NK-92 (cell line): ENCODE results near the gene KLB.
"Not testable (repeated sequence)": the region's sequence is repeated elsewhere in the genome, so short reads cannot be mapped to it uniquely, and the experiment has no call there.

Source experiments
- DNase-seq: peaks from one replicate; lab custom pipeline; 2025; ENCODE audit not compliant: unreplicated experiment; lab: John Stamatoyannopoulos, UW

The KLB gene

DNA sequence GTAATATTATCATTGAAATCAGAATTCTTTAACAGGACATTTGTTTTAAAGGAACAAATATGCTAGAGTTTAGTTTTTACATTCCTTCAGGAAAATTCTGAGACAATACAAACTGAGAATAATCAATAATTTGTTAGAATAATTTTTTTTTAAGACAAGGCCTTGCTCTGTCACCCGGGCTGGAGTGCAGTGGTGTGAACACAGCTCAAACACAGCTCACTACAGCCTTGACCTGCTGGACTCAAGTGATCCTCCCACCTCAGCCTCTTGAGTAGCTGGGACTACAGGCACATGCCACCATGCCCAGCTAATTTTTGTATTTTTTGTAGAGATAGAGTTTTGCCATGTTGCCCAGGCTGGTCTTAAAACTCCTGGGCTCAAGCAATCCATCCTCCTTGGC lies 18.6 kb downstream of the KLB start:
- not testable (repeated sequence) for DNase-seq

DNA sequence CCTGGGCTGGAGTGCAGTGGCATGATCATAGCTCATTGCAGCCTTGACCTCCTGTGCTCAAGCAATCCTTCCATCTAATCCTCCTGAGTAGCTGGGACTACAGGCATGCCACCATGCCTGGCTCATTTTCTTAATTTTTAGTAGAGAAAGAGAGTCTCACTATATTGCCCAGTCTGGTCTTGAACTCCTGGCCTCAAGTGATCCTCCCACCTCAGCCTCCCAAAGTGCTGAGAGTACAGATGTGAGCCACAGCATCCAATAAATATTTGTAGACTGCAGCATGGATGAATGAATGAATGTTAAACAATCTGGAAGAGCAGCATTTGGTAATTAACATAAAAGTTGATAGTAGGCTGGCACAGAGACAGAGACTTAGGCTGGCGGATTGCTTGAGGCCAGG lies 20.0 kb downstream of the KLB start:
- no peak for DNase-seq

DNA sequence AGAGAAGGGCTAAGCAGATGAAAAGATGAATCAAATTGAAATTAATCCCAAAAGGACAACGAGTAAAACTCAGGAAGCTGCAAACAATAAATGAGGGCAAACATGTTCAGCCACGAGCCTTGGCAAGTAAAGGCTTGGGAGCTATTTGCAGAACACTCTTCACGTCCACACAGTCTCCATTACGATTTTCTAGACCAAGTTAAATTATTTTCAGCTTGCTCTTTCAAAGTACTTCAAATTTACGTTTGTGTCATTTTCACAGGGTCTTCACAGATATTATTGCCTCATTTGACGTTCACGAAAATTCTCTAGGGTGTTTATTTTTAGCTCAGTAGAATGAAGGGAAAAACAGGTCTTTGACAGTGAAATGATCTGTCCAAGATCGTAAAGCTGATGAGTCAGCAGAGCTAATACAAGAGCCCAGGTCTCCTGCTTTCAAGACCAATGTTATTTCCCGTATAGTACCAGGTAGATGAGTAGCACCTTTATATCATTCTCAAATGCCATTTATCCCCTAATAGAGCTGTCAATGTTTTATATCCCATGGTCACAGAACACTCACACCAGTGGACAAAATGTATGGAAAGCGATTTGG lies 20.9 kb downstream of the KLB start:
- DNase-seq: no peak

GRCh38 chr4:39429476-39430334 lies 23.0 kb downstream of the KLB start:
- no peak for DNase-seq

DNA sequence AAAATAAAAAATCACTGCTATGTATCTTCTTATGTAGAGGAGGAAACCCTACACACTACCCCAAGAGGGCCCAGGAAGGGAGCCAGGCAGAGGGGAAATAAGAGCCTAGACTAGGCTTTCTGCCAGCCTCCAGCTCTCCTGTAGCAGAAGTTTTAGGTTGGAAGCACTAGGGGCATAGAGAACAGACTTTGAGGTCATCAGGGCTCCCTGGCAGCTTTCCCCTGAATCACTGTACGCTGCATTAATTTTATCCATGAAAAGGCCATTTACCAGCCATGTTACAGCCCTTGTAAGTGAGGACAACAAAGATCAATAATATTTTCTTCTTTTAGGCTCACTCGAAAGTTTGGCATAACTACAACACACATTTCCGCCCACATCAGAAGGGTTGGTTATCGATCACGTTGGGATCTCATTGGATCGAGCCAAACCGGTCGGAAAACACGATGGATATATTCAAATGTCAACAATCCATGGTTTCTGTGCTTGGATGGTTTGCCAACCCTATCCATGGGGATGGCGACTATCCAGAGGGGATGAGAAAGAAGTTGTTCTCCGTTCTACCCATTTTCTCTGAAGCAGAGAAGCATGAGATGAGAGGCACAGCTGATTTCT lies 27.3 kb downstream of the KLB start:
- DNase-seq: no peak

- no peak for DNase-seq
Observed at GRCh38 chr4:39435659-39436563, 29.2 kb downstream of the KLB start.

DNA sequence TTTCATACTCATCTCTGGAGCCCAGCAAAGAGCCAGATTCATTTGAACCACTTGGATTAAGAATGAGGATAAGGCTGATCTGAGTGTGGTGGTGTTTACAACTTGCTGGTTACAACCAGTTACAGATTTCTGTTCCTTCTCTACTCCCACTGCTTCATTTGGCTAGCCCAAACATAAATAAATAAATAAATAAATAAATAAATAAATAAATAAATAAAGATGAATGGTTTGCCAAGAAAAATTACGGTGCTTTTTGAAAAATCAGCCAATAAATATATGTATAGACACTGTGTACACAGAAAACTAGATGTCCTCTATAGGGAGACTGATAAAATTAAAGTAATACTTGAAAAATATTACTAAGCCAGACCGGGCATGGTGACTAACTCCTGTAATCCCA lies 34.9 kb downstream of the KLB start:
- DNase-seq: no peak

GRCh38 chr4:39442998-39443397 lies 36.3 kb downstream of the KLB start:
- no peak for DNase-seq

GRCh38 chr4:39446483-39446841 lies 39.7 kb downstream of the KLB start:
- no peak for DNase-seq

GRCh38 chr4:39446842-39447573 lies 40.3 kb downstream of the KLB start:
- DNase-seq: no peak

DNA sequence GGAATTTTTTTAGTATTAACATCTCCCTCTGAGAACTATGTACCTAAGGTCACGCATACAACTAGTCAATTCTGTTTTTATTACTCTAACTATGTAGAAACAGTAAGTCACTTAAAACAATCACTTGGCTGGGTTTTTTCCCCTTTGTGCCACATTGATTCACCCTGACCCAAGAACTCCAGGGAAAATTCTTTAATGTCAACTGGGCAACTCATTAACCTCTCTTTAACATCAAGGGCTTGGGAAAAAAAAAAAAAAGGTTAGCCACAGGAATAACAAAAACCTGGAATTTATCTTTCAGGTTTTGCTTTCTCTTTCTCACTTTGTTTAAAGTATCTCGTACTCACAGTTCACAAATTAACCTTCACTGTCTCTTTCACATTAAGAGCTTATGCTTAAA lies 43.9 kb downstream of the KLB start:
- DNase-seq: no peak

GRCh38 chr4:39451423-39452023 lies 44.8 kb downstream of the KLB start:
- DNase-seq: no peak

DNA sequence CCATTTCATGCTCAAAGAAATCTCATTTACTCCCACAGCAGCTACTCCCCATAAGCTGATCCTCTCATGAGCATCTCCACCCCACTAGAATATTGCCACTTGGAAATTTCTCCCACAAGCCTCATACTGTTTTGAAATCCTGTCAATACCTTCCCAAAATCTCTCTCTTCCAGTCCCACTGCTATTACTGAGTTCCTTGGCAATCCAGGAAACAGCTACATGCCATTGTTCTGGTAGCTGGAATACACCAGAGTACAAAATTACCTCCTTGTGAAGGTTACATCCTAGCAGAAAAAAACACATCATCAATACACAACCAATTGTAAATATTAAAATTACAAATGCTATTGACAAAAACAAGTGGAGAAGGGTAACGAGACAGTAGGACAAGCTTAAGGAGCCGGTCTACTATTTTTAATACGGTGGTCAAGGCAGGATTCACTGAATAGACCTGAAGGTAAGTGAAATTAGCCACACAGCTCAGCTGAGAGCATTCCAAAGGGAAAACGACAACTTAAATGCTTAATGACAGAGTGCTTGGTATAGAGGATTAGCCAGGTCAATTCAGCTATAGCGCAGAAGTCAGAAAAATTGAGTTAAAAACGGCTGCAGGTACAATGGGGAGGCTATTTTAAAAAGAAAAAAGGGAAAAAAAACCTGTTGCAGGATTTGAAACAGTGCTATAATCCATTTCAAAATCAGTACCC lies 45.6 kb downstream of the KLB start:
- DNase-seq: no peak

DNA sequence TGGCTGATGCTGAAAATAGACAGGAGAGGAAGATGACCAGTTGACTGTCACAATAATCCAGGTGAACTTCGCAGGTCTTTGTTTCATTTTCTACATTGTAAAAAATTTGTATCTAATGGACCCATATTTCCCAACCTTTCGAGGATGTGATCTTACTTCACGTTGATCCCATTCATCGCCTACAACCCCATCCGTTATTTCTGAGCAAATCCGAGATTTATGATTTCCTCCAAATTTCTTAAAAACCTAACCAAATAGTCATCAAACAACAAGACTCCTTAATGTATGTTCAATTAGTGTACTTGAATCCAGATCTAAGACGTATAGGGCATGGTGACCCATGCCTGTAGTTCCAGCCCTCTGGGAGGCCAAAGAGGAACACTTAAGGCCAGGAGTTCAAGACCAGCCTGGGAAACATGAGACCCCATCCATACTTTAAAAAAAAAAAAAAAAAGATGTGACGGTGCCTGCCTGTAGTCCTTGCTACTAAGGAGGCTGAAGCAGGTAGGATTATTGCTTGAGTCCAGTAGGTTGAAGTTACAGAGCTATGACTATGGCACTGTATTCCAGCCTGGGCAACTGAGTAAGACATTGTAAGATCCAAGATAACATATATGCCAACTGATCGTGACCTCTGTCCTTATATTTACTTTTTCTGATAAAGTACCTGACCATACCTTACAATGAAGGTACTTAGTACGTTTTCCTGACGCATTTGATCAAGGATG lies 46.3 kb downstream of the KLB start:
- no peak for DNase-seq

- no peak for DNase-seq
Observed at GRCh38 chr4:39453738-39454137, 47.0 kb downstream of the KLB start.

- DNase-seq: no peak
Observed at GRCh38 chr4:39455486-39455885, 48.8 kb downstream of the KLB start.

GRCh38 chr4:39456946-39457763 lies 50.4 kb downstream of the KLB start:
- no peak for DNase-seq

DNA sequence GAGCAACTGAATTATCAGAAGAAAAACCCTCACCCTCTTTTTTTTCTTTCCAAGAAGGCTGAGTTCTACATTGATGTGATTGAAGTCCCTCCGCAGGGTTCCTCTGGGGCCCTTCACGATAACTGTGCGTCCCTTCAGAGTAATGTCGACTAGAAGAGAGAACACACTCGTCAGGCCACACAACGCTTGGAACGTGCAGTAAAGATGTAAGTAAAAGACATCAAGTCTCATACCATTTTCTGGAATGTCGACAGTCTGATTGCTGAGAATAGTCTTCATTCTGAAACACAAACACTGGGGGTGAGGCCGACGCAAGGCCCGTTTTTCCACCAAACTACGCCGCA lies 51.4 kb downstream of the KLB start:
- not testable (repeated sequence) for DNase-seq
